HG03108 (cell line): ENCODE results near the gene GNPTG.

ENCODE experiments used
- ATAC-seq: cut with Tn5 transposase; IDR thresholded peaks from one replicate; pipeline ENCODE4 v1.9.1; 2021; ENCODE audit warnings: moderate library complexity; ENCODE audit not compliant: unreplicated experiment

The GNPTG gene

GRCh38 chr16:1351582-1352362, at the start of gene GNPTG, which contains the start of gene TSR3:
Gene GNPTG, plus strand, starts transcription at chr16:1351931. Its CDS starts 35 bp downstream, at chr16:1351966.
Gene TSR3, minus strand, starts transcription at chr16:1351878. Its CDS starts 74 bp downstream, at chr16:1351804.
- peak; percentile 69 for ATAC-seq

- ATAC-seq, result no peak
Observed at GRCh38 chr16:1305823-1306222, 45.9 kb upstream of the GNPTG start.

GRCh38 chr16:1306334-1306733, 45.4 kb upstream of the GNPTG start:
- no peak for ATAC-seq

- ATAC-seq, result no peak
Observed at GRCh38 chr16:1308036-1308976, 43.4 kb upstream of the GNPTG start.

- ATAC-seq, result peak; percentile 40
Observed at GRCh38 chr16:1308977-1309885, 42.5 kb upstream of the GNPTG start, which contains the start of gene UBE2I. Gene UBE2I, plus strand, starts transcription at chr16:1309636. Its CDS starts 4,395 bp downstream, at chr16:1314031.

GRCh38 chr16:1309888-1310831, 41.6 kb upstream of the GNPTG start:
- ATAC-seq, result peak; percentile 14

- no peak for ATAC-seq
Observed at GRCh38 chr16:1310832-1311200, 40.9 kb upstream of the GNPTG start.

GRCh38 chr16:1311212-1311737, 40.5 kb upstream of the GNPTG start:
- ATAC-seq, result no peak

GRCh38 chr16:1311738-1312466, 39.8 kb upstream of the GNPTG start:
- ATAC-seq, result no peak

- ATAC-seq, result no peak
Observed at GRCh38 chr16:1312467-1312816, 39.3 kb upstream of the GNPTG start.

- ATAC-seq, result no peak
Observed at GRCh38 chr16:1312903-1313302, 38.8 kb upstream of the GNPTG start.

GRCh38 chr16:1313721-1314369, 37.9 kb upstream of the GNPTG start:
- no peak for ATAC-seq

- no peak for ATAC-seq
Observed at GRCh38 chr16:1314399-1315068, 37.2 kb upstream of the GNPTG start.

- ATAC-seq, result no peak
Observed at GRCh38 chr16:1315081-1316032, 36.4 kb upstream of the GNPTG start.

GRCh38 chr16:1316033-1316405, 35.7 kb upstream of the GNPTG start:
- no peak for ATAC-seq

GRCh38 chr16:1317479-1318267, 34.1 kb upstream of the GNPTG start:
- no peak for ATAC-seq
